GM12872 (cell line): ENCODE measurements around the gene PCBP3.

Experiments used
- TF ChIP-seq, protein P1 (sequence below): IDR thresholded peaks from 3 replicates; pipeline ENCODE4 v1.5.1; 2011; ENCODE audit warnings: low read depth, mild to moderate bottlenecking, low read length, moderate library complexity; ENCODE audit not compliant: insufficient read depth

The PCBP3 gene

DNA sequence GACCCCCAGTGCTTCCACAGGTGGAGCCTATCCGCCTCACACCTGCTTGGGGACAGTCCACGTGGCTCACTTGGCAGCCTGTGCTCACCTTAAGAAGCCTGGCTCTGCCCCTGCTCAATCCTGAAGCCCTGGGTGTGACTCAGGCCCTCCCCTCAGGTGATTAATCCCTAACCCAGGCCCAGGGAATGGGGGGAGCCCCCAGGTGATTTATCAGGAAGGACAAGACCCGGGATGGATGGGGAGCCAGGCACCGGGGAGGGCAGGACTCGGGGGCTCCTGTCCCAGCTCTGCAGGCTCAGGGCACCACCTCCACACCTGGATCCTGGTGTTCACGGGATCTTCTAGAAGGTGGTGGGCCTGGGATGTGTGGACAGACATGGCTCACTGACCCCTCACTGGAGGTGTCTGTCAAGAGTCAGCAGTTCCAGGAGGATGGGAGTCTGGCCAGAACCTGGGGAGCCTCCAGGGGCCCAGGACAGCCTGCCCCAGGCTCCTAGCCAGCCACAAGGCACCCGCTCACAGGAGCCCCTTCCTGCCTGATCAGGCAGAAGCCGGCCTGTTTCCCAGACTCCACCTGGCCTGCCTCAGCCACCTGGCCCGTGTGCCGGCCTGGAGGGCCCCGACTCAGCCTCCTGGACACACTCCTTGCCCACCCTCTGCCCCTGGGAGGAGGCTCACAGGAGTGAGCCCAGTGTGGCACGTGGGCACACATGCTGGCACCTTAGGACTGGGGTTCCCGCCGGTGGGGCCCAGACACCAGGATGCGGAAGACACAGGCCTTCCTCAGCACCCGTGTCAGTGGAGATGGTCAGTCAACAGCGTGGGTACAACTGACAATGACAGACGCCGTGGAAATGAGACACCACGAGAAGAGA is 299.5 kb downstream of the PCBP3 start:
- TF ChIP-seq, protein P1, sequence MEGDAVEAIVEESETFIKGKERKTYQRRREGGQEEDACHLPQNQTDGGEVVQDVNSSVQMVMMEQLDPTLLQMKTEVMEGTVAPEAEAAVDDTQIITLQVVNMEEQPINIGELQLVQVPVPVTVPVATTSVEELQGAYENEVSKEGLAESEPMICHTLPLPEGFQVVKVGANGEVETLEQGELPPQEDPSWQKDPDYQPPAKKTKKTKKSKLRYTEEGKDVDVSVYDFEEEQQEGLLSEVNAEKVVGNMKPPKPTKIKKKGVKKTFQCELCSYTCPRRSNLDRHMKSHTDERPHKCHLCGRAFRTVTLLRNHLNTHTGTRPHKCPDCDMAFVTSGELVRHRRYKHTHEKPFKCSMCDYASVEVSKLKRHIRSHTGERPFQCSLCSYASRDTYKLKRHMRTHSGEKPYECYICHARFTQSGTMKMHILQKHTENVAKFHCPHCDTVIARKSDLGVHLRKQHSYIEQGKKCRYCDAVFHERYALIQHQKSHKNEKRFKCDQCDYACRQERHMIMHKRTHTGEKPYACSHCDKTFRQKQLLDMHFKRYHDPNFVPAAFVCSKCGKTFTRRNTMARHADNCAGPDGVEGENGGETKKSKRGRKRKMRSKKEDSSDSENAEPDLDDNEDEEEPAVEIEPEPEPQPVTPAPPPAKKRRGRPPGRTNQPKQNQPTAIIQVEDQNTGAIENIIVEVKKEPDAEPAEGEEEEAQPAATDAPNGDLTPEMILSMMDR: no peak

DNA sequence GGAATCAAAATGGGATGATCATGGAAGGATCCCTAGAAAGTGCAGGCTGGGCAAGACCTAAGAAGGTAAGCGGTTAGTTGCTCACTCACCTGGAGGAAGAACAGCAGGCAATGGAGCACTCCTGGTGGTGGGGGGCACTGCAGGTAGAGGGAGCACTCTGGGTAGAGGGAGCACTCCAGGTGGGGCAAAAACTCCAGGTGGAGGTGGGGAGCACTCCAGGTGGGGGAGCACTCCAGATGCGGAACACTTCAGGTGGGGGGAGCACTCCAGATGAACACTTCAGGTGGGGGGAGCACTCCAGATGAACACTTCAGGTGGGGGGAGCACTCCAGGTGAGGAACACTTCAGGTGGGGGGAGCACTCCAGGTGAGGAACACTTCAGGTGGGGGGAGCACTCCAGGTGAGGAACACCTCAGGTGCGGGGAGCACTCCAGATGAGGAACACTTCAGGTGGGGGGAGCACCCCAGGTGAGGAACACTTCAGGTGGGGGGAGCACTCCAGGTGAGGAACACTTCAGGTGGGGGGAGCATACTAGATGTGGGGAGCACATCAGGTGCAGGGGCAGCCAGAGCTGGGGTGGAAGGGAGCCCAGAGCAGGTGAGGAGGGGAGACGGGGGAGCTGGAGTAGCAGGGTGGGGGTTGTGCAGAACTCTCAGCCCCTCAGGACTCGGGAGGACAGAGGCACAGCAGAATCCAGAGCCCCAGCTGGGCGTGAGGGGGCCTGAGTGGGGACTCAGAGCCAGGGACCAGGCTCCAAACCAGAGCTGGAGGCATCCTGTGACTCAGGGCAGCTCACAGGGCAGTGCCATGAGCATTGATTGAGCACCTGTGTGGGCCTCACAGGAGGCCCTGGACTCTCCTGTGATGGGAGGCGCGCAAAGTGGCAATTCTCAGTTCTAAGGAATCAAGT is 300.4 kb downstream of the PCBP3 start:
- TF ChIP-seq, protein P1: no peak

DNA sequence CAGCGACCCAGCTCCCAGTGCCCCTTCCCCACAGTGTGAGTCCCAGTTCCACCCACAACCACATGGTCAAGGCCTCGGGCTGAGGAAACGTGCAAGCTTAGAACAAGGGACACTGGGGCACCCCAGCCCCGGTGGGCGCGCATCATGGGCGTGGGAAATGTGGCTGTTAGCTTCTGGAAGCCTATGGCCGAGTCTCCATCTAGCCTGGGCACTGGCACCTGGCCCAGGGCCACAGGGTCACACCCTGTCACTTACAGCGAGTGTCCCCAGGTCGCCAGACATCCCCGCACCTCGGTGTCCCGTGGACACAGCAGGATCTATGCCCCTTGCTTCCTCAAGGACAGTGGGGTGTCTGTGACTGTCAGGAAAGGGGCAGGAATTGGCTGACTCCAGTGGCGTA is 301.1 kb downstream of the PCBP3 start:
- TF ChIP-seq, protein P1: no peak

DNA sequence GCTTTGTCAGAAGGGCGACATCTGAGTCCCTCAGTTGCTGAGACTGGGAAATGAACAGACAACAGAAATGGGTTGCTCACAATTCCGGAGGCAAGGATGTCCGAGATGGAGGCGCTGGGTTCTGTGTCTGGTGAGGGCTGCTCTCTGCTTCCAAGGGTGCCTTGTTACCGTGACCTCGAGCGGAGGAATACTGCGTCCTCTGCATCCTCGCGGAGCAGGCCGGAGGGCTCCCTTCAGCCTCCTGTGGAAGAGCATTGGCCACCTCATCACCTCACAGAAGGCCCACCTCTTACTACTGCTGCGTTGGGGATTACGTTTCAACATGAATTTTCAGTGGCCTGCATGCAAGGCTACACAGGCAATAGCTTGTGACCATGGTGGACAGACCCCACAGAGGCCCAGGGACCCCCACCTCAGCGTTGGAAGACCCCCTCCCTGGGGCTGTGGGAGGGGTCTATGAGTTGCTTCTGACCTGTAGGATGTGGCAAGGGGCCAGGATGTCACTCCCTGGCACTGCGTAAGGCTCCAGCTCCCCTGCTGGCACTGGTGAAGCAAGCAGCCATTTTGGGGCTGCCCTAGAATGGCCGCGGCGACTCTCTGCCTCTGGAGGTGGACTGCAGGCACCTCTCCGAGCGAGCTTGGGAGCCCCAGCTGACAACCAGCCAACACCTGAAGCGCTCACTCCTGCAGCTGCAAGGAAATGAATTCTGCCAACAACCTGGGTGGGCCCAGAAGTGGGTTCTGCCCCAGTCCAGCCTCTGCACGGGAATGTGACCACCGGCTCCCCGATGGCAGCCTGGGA is 301.7 kb downstream of the PCBP3 start:
- TF ChIP-seq, protein P1: no peak

DNA sequence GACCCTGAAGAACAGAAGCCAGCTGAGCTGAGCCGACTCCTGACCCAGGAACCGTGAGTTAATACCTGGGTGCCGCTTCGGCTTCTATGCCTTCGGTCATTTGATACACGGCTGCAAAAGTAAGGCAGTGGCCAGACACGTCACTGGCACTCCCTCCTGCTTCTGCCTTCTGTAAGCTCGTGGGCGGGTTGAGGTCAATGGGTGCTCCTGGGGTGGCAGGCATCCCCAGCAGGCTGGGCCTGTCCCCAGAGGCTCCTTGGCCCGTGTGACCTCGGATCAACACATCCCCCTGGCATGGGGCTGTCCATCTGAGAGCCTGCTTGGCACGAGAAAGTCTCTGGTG is 302.3 kb downstream of the PCBP3 start:
- TF ChIP-seq, protein P1: no peak

DNA sequence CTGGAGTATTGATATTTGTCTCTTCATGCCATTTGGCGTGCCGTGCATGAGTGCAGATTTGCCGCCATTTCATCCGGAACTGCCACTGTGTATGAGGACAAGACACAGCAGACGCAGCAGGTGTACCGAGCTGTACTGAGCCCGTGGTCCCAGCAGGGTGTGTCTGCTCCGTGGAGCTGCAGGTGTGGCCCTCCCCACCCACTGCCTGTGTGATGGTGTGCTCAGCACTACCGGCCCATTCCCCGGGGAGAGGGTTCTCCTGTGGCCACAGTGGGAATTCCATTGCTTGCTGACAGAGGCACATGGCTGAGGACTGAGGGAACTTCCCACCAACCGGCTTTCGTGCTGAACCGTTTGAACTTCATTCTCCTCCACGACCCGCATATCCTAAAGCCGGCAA is 303.8 kb downstream of the PCBP3 start:
- TF ChIP-seq, protein P1: no peak
